AG10803 (cell line): Measurements from ENCODE around the gene BMP2K.
"Not testable (repeated sequence)": the region's sequence is repeated elsewhere in the genome, so short reads cannot be mapped to it uniquely, and the experiment has no call there.

ENCODE experiments used
- DNase-seq: peaks from one replicate; pipeline ENCODE4 v3.0.0; 2010; ENCODE audit warnings: low read depth
- H3K4me3 ChIP-seq: 2 replicates; pipeline ENCODE4 v1.5.1; 2011; ENCODE audit warnings: mild to moderate bottlenecking, low read length, control low read depth
- TF ChIP-seq, protein P1 (sequence below): conservative IDR thresholded peaks from 2 replicates; pipeline ENCODE4 v1.5.1; 2011; ENCODE audit warnings: mild to moderate bottlenecking, low read length, control low read depth, inconsistent platforms

The BMP2K gene

DNA sequence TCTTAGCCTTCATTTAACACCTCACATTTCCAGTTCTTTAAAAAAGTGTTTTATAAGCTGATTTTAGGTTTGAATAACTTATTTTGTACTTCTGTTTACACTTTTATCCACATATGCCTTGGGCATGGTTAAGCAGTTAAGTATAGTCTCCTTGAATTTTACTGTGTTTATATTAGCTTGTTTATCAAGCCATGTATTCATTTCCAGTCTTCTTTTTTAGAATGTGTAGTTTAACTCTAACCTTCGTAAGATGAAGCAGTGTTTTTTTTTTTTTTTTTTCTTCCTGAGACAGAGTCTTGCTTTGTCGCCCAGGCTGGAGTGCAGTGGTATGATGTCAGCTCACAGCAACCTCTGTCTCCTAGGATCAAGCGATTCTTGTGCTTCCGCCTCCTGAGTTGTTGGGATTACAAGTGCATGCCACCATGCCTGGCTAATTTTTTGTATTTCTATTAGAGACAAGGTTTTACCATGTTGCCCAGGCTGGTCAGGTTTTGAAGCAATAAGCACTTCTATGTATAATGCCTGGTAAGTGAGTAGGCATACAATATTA, 42.5 kb downstream of the BMP2K start:
- H3K4me3 ChIP-seq: no peak overlapping the region
- TF ChIP-seq, protein P1, sequence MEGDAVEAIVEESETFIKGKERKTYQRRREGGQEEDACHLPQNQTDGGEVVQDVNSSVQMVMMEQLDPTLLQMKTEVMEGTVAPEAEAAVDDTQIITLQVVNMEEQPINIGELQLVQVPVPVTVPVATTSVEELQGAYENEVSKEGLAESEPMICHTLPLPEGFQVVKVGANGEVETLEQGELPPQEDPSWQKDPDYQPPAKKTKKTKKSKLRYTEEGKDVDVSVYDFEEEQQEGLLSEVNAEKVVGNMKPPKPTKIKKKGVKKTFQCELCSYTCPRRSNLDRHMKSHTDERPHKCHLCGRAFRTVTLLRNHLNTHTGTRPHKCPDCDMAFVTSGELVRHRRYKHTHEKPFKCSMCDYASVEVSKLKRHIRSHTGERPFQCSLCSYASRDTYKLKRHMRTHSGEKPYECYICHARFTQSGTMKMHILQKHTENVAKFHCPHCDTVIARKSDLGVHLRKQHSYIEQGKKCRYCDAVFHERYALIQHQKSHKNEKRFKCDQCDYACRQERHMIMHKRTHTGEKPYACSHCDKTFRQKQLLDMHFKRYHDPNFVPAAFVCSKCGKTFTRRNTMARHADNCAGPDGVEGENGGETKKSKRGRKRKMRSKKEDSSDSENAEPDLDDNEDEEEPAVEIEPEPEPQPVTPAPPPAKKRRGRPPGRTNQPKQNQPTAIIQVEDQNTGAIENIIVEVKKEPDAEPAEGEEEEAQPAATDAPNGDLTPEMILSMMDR: no peak
- DNase-seq: no peak

- DNase-seq: no peak
These were observed 47.9 kb downstream of the BMP2K start for GRCh38 chr4:78824001-78824400.

DNA sequence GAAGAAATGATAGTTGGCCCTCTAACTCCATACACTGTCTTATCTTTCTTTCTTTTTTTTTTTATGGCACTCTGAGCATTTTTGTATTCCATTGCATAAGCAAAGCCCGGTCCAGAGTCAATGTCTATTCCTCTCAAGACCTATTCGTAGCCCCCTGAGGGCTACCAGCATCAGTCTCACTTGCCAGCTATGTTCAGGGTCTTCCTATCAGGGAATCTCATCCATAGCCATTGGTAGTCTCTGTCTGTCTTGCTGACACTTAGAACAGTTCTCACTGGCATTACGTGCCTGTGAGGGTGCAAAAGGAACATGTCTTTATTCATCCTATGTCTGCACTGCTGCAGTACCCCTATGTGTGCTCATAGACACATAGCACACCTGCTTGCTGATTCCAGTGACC, 51.0 kb downstream of the BMP2K start:
- DNase-seq: no peak
- H3K4me3 ChIP-seq: no peak overlapping the region
- TF ChIP-seq, protein P1: no peak

More at GRCh38 chr4:78824001-78824400, 47.9 kb downstream of the BMP2K start:
- H3K4me3 ChIP-seq: no peak overlapping the region
- TF ChIP-seq, protein P1: no peak

- H3K4me3 ChIP-seq: no peak overlapping the region
- TF ChIP-seq, protein P1: no peak
- DNase-seq: no peak
These were observed 53.1 kb downstream of the BMP2K start for GRCh38 chr4:78829296-78829695.

GRCh38 chr4:78839676-78840075, 63.5 kb downstream of the BMP2K start:
- DNase-seq, H3K4me3 ChIP-seq: not testable (repeated sequence)

- H3K4me3 ChIP-seq, DNase-seq: not testable (repeated sequence)
These were observed 64.1 kb downstream of the BMP2K start for GRCh38 chr4:78840286-78840685.

GRCh38 chr4:78845472-78845871, 69.3 kb downstream of the BMP2K start:
- TF ChIP-seq, protein P1: no peak
- no peak overlapping the region for H3K4me3 ChIP-seq
- DNase-seq: no peak

GRCh38 chr4:78846258-78846657, 70.1 kb downstream of the BMP2K start:
- H3K4me3 ChIP-seq: no peak overlapping the region
- DNase-seq: no peak
- TF ChIP-seq, protein P1: no peak
